ENCODE data around the gene GPC6. TPM values are rescaled to one million over a fixed set of nuclear protein-coding genes. Genes with fewer than 3 reads are reported as not detected.

Gene GPC6
- total RNA-seq, 1 donor = 77.8 TPM

- no peaks in the 10 kb centered on the region for H4K20me1 ChIP-seq (ENCODE audit: insufficient read depth, low read length)
- no peaks in the 10 kb centered on the region for H3K4me1 ChIP-seq (ENCODE audit: insufficient read depth, low read length)
- H2AFZ ChIP-seq (ENCODE audit: low read length) = no peak overlapping the region
- TF ChIP-seq CTCF (IDR thresholded peaks at IDR 0.05; ENCODE audit: extremely low read depth, low read depth, low read length) = no peak
- DNase-seq (ENCODE audit: insufficient read length, low spot score, missing footprints) = no peak
- H3K27me3 ChIP-seq (ENCODE audit: insufficient read depth, low read length) = no peaks in the 10 kb centered on the region
- no peak overlapping the region for H3K4me3 ChIP-seq (ENCODE audit: insufficient read depth, low read length)
- H3K4me2 ChIP-seq (ENCODE audit: insufficient read depth, low read length) = no peak overlapping the region
- no peak overlapping the region for H3K27ac ChIP-seq (ENCODE audit: low read depth, low read length)
- H3K79me2 ChIP-seq (ENCODE audit: insufficient read depth, low read length) = no peaks in the 10 kb centered on the region
- H3K9me3 ChIP-seq (ENCODE audit: low read depth, low read length) = no peaks in the 10 kb centered on the region
- H3K36me3 ChIP-seq (ENCODE audit: insufficient read depth, low read length) = no peaks in the 10 kb centered on the region
Observed at GRCh38 chr13:93948162-93948922, 721.7 kb downstream of the GPC6 start.

- no peak overlapping the region for H3K4me3 ChIP-seq (ENCODE audit: insufficient read depth, low read length)
- no peak overlapping the region for H3K4me2 ChIP-seq (ENCODE audit: insufficient read depth, low read length)
- no peaks in the 10 kb centered on the region for H3K36me3 ChIP-seq (ENCODE audit: insufficient read depth, low read length)
- no peak for DNase-seq (ENCODE audit: insufficient read length, low spot score, missing footprints)
- H2AFZ ChIP-seq (ENCODE audit: low read length) = no peak overlapping the region
- H3K27me3 ChIP-seq (ENCODE audit: insufficient read depth, low read length) = no peaks in the 10 kb centered on the region
- H3K27ac ChIP-seq (ENCODE audit: low read depth, low read length) = no peak overlapping the region
- H3K79me2 ChIP-seq (ENCODE audit: insufficient read depth, low read length) = no peaks in the 10 kb centered on the region
- H3K9me3 ChIP-seq (ENCODE audit: low read depth, low read length) = no peaks in the 10 kb centered on the region
- no peaks in the 10 kb centered on the region for H4K20me1 ChIP-seq (ENCODE audit: insufficient read depth, low read length)
- TF ChIP-seq CTCF (IDR thresholded peaks at IDR 0.05; ENCODE audit: extremely low read depth, low read depth, low read length) = peak; percentile 39
- no peaks in the 10 kb centered on the region for H3K4me1 ChIP-seq (ENCODE audit: insufficient read depth, low read length)
Observed at GRCh38 chr13:93951108-93951507, 724.5 kb downstream of the GPC6 start.

GRCh38 chr13:93951951-93952350 lies 725.3 kb downstream of the GPC6 start:
- no peak for TF ChIP-seq CTCF (IDR thresholded peaks at IDR 0.05; ENCODE audit: extremely low read depth, low read depth, low read length)
- Histone ChIP-seq H3K4me3 (ENCODE audit: insufficient read depth, low read length) (no peak overlapping the region), H2AFZ (ENCODE audit: low read length) (no peak overlapping the region), H4K20me1 (ENCODE audit: insufficient read depth, low read length) (no peaks in the 10 kb centered on the region), H3K27me3 (ENCODE audit: insufficient read depth, low read length) (no peaks in the 10 kb centered on the region), H3K9me3 (ENCODE audit: low read depth, low read length) (no peaks in the 10 kb centered on the region), H3K4me1 (ENCODE audit: insufficient read depth, low read length) (no peaks in the 10 kb centered on the region), H3K27ac (ENCODE audit: low read depth, low read length) (no peak overlapping the region), H3K79me2 (ENCODE audit: insufficient read depth, low read length) (no peaks in the 10 kb centered on the region), H3K36me3 (ENCODE audit: insufficient read depth, low read length) (no peaks in the 10 kb centered on the region), H3K4me2 (ENCODE audit: insufficient read depth, low read length) (no peak overlapping the region)
- DNase-seq (ENCODE audit: insufficient read length, low spot score, missing footprints) = no peak

- no peak for DNase-seq (ENCODE audit: insufficient read length, low spot score, missing footprints)
- no peak overlapping the region for H3K4me3 ChIP-seq (ENCODE audit: insufficient read depth, low read length)
- no peak for TF ChIP-seq CTCF (IDR thresholded peaks at IDR 0.05; ENCODE audit: extremely low read depth, low read depth, low read length)
- H3K27ac ChIP-seq (ENCODE audit: low read depth, low read length) = no peak overlapping the region
- no peaks in the 10 kb centered on the region for H4K20me1 ChIP-seq (ENCODE audit: insufficient read depth, low read length)
- H3K9me3 ChIP-seq (ENCODE audit: low read depth, low read length) = no peaks in the 10 kb centered on the region
- no peaks in the 10 kb centered on the region for H3K36me3 ChIP-seq (ENCODE audit: insufficient read depth, low read length)
- no peaks in the 10 kb centered on the region for H3K4me1 ChIP-seq (ENCODE audit: insufficient read depth, low read length)
- no peaks in the 10 kb centered on the region for H3K79me2 ChIP-seq (ENCODE audit: insufficient read depth, low read length)
- H2AFZ ChIP-seq (ENCODE audit: low read length) = no peak overlapping the region
- no peaks in the 10 kb centered on the region for H3K27me3 ChIP-seq (ENCODE audit: insufficient read depth, low read length)
- no peak overlapping the region for H3K4me2 ChIP-seq (ENCODE audit: insufficient read depth, low read length)
Observed at GRCh38 chr13:93953841-93954240, 727.2 kb downstream of the GPC6 start.

All from osteoblast (primary cell).